ENCODE measurements around the gene ZNF292.

GRCh38 chr6:87261534-87261933 lies 106.2 kb downstream of the ZNF292 start:
- TF ChIP-seq CTCF (IDR thresholded peaks at IDR 0.05; ENCODE audit: poor library complexity) (no peak), EZH2 (IDR thresholded peaks at IDR 0.05; ENCODE audit: borderline replicate concordance) (no peak)
